Sigmoid colon (tissue), 7 donors: ENCODE results near the gene HBB. TPM values are rescaled to one million over a fixed set of nuclear protein-coding genes. Genes with fewer than 3 reads are reported as not detected.

Experiments used
- DNase-seq: peaks from one replicate; pipeline ENCODE4 v3.0.0-alpha.2; 2019
- H3K27ac ChIP-seq, 4 donors: fragments of 200-600 bp; sonication (generic); one replicate each; pipeline ENCODE4 v1.5.1; 2016 to 2019; ENCODE audit warnings: mild to moderate bottlenecking in 1 of 4
- H3K27me3 ChIP-seq, 3 donors: fragments of 200-600 bp; sonication (generic); one replicate each; pipeline ENCODE4 v1.5.1; 2019; ENCODE audit warnings: mild to moderate bottlenecking in 1 of 3
- H3K36me3 ChIP-seq, 4 donors: fragments of 200-600 bp; sonication (generic); one replicate each; pipeline ENCODE4 v1.5.1; 2016 to 2019
- H3K4me1 ChIP-seq, 4 donors: fragments of 200-600 bp; sonication (generic); one replicate each; pipeline ENCODE4 v1.5.1; 2017 to 2019
- H3K4me3 ChIP-seq, 4 donors: fragments of 200-600 bp; sonication (generic); one replicate each; pipeline ENCODE4 v1.5.1; 2017 to 2019; ENCODE audit warnings: mild to moderate bottlenecking in 2 of 4, moderate library complexity in 1 of 4
- H3K9me3 ChIP-seq, 4 donors: fragments of 200-600 bp in 3 of 4; sonication (generic) in 3 of 4; one replicate each; pipeline versions ENCODE4 v1.5.1 to v1.6.1; 2013 to 2019
- CTCF ChIP-seq, 4 experiments: fragments of 450-650 bp in 3 of 4; fragments of 200-600 bp in 1 of 4; IDR thresholded peaks; one replicate each; pipeline ENCODE4 v1.5.1; 2016 to 2019; ENCODE audit warnings: antibody characterized with exemption in 4 of 4, mild to moderate bottlenecking in 3 of 4, moderate library complexity in 2 of 4
- EP300 ChIP-seq, 4 donors: sonication (generic); formaldehyde crosslinking; IDR thresholded peaks; one replicate each; pipeline ENCODE4 v1.6.1; 2017; ENCODE audit warnings: antibody characterized with exemption in 4 of 4
- POLR2A ChIP-seq, 2 donors: fragments of 450-650 bp; IDR thresholded peaks; one replicate each; pipeline ENCODE4 v1.6.1; 2016; ENCODE audit warnings: antibody characterized with exemption in 2 of 2, mild to moderate bottlenecking in 2 of 2, moderate library complexity in 2 of 2
- POLR2AphosphoS5 ChIP-seq, 4 donors: sonication (generic); formaldehyde crosslinking; IDR thresholded peaks; one replicate each; pipeline ENCODE4 v1.6.1; 2017; ENCODE audit warnings: antibody characterized with exemption in 4 of 4
- WGBS, 2 donors: extraction: QIAGEN DNeasy Blood & Tissue Kit; methylation state at CpG; one replicate each; pipeline ENCODE4 v1.1.7; 2013; 5-methylcytosine and 5-hydroxymethylcytosine counted together
- intact Hi-C: fragments of 100-400 bp; cut with DNase I; formaldehyde crosslinking; loops from one replicate; pipeline ENCODE4 v1.15.1; 2023
- polyA plus RNA-seq, 3 donors: library from polyadenylated mRNA; stranded (reverse); fragments of 200-250 nt; gene quantifications; one replicate each; pipeline ENCODE4 v1.2.3, GENCODE V29; 2013
- total RNA-seq, 4 donors: library from RNA; depleted of rRNA; stranded (reverse); fragments of >200 nt; gene quantifications; one replicate each; pipeline ENCODE4 v1.1.0, GENCODE V29; 2016
- donor health status: healthy with polysubstance abuse.
- donor health status: Bipolar disorder and iron deficiency.
- donor health status: healthy.

The HBB gene
- total and polyA plus RNA-seq, 7 donors = 1.6 to 57.3 (median 3.5) TPM; not detected in 1

GRCh38 chr11:5178046-5178837 is 48.6 kb downstream of the HBB start:
- DNase-seq = no peak
- intact Hi-C loops = no loop called here
- TF ChIP-seq EP300 (IDR thresholded peaks at IDR 0.05) (no peak), CTCF (IDR thresholded peaks at IDR 0.05) (no peak), POLR2AphosphoS5 (IDR thresholded peaks at IDR 0.05) (no peak), POLR2A (IDR thresholded peaks at IDR 0.05) (no peak)
- no peak overlapping the region for H3K27ac ChIP-seq
- WGBS, 2 donors = 84 to 86% methylated on average over 10 of the region's 10 CpGs
- no peaks in the 10 kb centered on the region for H3K4me1 ChIP-seq
- no peaks in the 10 kb centered on the region for H3K36me3 ChIP-seq
- H3K4me3 ChIP-seq = no peak overlapping the region
- H3K9me3 ChIP-seq = no peaks in the 10 kb centered on the region
- no peaks in the 10 kb centered on the region for H3K27me3 ChIP-seq

Other genes with a start within 250 kb of the HBB start
- not detected for gene OR51L1, start 232.2 kb downstream of the HBB start, total RNA-seq
- not detected for gene OR51L1, start 232.2 kb downstream of the HBB start, polyA plus RNA-seq
- not detected for gene OR52J3, start 180.5 kb downstream of the HBB start, total RNA-seq
- not detected for gene OR52J3, start 180.5 kb downstream of the HBB start, polyA plus RNA-seq
- gene OR52E2, start 167.4 kb downstream of the HBB start, total RNA-seq = not detected
- not detected for gene OR52E2, start 167.4 kb downstream of the HBB start, polyA plus RNA-seq
- gene OR52E1, start 157.5 kb downstream of the HBB start, total RNA-seq = not detected
- not detected for gene OR52E1, start 157.5 kb downstream of the HBB start, polyA plus RNA-seq
- gene OR52A5, start 88.7 kb downstream of the HBB start, total RNA-seq = not detected
- gene OR52A5, start 88.7 kb downstream of the HBB start, polyA plus RNA-seq = not detected
- not detected for gene OR52A1, start 72.3 kb downstream of the HBB start, total RNA-seq
- not detected for gene OR52A1, start 72.3 kb downstream of the HBB start, polyA plus RNA-seq
- gene OR51V1, start 26.4 kb downstream of the HBB start, total RNA-seq = not detected
- not detected for gene OR51V1, start 26.4 kb downstream of the HBB start, polyA plus RNA-seq
- not detected for gene HBD, start 7.4 kb upstream of the HBB start, total RNA-seq
- gene HBD, start 7.4 kb upstream of the HBB start, polyA plus RNA-seq = not detected
- gene HBG1, start 22.8 kb upstream of the HBB start, total RNA-seq = not detected
- gene HBG1, start 22.8 kb upstream of the HBB start, polyA plus RNA-seq = not detected
- gene HBG2, start 27.7 kb upstream of the HBB start, total RNA-seq = not detected
- not detected for gene HBG2, start 27.7 kb upstream of the HBB start, polyA plus RNA-seq
- gene HBE1, start 42.9 kb upstream of the HBB start, total RNA-seq = not detected
- gene HBE1, start 42.9 kb upstream of the HBB start, polyA plus RNA-seq = not detected
- not detected for gene OR51B4, start 74.9 kb upstream of the HBB start, total RNA-seq
- not detected for gene OR51B4, start 74.9 kb upstream of the HBB start, polyA plus RNA-seq
- 1 to 10 TPM in 1 of 4 donors, under 1 TPM in 1, not detected in 2; 0.66 to 1.1 TPM for gene OR51B2, start 97.2 kb upstream of the HBB start, total RNA-seq
- gene OR51B2, start 97.2 kb upstream of the HBB start, polyA plus RNA-seq = not detected
- 1 to 10 TPM in 1 of 4 donors, not detected in 3; 1.3 TPM for gene OR51B5, start 116.5 kb upstream of the HBB start, total RNA-seq
- not detected for gene OR51B5, start 116.5 kb upstream of the HBB start, polyA plus RNA-seq
- not detected for gene OR51B6, start 124.4 kb upstream of the HBB start, total RNA-seq
- gene OR51B6, start 124.4 kb upstream of the HBB start, polyA plus RNA-seq = not detected
- gene OR51M1, start 156.7 kb upstream of the HBB start, total RNA-seq = not detected
- gene OR51M1, start 156.7 kb upstream of the HBB start, polyA plus RNA-seq = under 1 TPM in 1 of 3 donors, not detected in 2; under 0.01 TPM
- gene OR51Q1, start 195.0 kb upstream of the HBB start, total RNA-seq = not detected
- not detected for gene OR51Q1, start 195.0 kb upstream of the HBB start, polyA plus RNA-seq
- gene OR51I1, start 214.4 kb upstream of the HBB start, total RNA-seq = 1 to 10 TPM in 1 of 4 donors, not detected in 3; 2.2 TPM
- not detected for gene OR51I1, start 214.4 kb upstream of the HBB start, polyA plus RNA-seq
- gene OR51I2, start 222.3 kb upstream of the HBB start, total RNA-seq = not detected
- gene OR51I2, start 222.3 kb upstream of the HBB start, polyA plus RNA-seq = not detected